Smooth muscle cell of the pulmonary artery (primary cell): ENCODE measurements around the gene RAD21L1. TPM values are rescaled to one million over a fixed set of nuclear protein-coding genes. Genes with fewer than 3 reads are reported as not detected.

Experiments used
- total RNA-seq: library from RNA; depleted of rRNA; stranded (reverse); fragments of >200 nt; gene quantifications from 2 replicates; pipeline ENCODE4 v1.2.3, GENCODE V29; 2014

RAD21L1 gene
- total RNA-seq = 0.13 and 0.53 TPM in 2 replicates

GRCh38 chr20:1225783-1226654, at the start of gene RAD21L1:
Gene RAD21L1 (plus strand): TSS chr20:1226044. CDS start chr20:1228454, 2,410 bp downstream.

DNA sequence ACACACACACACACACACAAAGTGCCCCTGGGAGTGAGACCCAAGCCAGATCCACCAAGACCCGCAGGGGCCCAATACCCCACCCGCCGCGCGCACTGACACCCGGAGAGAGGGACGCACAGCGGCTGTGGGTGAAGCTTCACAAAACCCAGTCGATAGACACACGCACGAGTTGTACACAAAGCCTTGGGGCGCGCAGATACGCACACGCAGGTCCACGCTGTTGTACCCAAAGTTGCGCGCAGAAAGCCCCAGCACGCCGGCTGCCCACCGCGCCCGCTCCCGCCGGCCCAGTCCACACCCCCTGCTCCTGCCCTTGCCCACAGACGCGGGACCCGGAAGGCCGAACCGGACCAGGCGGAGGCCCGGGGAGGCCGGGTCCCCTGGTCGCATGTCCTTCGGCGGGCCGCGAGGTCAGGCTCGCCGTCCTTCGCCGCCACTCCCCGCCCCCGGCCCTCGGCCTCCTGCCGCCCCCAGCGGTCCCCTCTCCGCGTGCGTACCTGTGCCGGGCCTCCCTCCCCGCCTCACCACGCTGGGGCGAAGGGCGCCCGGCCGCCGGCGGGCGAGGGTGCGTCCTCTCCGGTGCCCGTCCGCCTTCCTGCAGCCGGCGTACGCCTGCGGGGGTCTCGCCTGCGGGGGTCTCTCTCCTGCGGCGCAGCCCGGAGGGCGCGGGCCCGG, 41.1 kb upstream of the RAD21L1 start, which contains the start of gene TMEM74B:
Gene TMEM74B, minus strand, starts transcription at position 344 of the 678 bp plus-strand sequence. CDS start 1,180 bp downstream, outside the sequence.

DNA sequence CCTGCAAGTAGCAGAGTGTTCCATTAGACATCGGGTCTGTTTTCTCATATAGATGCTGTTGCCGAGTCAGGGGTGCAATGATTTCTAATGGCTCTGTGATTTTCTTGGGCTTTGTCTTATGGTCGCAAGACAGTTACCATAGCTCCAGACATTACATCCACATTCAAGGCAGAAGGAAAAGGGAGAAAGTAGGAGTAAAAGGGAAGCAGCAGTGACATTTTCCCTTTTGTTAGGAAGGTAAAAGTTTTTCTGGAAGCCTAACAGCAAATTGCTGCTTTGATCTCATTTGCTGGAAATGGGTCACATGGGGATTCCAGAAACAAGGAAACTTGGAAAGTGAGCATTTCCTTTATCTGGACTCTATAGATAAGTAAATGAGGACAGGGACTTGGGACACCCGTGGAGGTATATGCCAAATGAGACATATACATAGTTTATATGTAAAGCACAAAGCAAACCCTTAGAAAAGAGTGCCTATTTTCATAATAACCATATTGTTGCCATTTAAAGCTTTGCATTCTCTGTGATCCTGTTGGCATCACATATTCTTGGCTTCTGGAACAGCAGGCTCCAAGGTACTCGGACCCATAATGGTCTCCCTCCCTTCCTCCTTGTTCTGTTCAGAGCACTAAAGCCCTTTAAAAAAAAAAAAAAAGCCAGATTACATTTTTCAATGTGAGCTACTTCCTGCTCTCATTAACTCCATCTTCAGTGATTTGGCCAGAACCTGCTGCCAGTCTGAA, 22.9 kb upstream of the RAD21L1 start, which contains the start of gene C20orf202:
Gene C20orf202, plus strand, starts transcription at position 693 of the 743 bp plus-strand sequence. CDS start 132 bp downstream, outside the sequence.

DNA sequence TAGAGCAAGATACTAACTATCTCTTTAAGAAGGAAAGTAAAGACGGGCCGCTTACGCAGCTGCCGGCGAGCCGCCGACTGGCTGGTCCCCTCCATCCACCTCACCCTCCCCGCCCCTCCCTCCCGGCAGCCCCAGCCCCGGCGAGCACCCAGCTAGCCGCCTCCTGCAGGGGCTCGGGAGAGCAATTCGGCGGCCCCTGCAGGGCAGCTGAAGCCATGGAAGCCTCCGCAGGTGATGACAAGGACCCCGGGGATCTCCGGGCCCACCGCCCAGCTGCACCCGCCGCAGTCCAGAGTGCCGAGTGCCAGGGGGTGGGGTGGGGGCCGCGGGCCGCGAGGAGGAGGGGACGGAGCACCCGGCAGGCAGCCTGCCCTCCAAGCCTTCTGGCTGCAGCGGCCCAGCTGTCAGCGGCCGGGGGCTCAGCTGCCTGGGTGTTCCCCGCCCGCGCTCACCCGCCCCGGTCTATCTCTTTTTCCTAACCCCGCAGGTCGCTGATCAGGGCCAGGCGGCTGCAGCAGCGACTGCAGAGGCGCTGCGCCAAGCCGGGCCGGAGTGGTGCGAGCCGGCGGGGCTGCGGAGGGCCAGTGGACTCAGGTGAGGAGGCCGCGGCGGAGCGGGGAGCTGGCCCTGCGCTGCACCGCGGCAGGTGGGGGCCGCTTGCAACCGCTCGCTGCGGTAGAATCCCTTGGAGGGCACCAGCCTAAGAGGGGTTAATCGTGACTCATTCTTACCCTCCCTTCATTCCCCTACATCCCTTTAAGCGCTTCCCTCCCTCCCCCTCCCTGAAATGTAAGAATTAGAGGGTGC, 40.5 kb downstream of the RAD21L1 start, which contains the start of gene SNPH:
Gene SNPH, plus strand, starts transcription at position 128 of the 807 bp plus-strand sequence. CDS start 29,946 bp downstream, outside the sequence.

Other genes with a start within 250 kb of the RAD21L1 start
- gene RSPO4, start 223.7 kb upstream of the RAD21L1 start, total RNA-seq = 0.46 TPM in 1 of 2 replicates, not detected in the other
- gene PSMF1, start 107.4 kb upstream of the RAD21L1 start, total RNA-seq = 35.6 and 37.7 TPM in 2 replicates
- 0.10 and 0.13 TPM in 2 replicates for gene TMEM74B, start 41.1 kb upstream of the RAD21L1 start, total RNA-seq
- 0.07 TPM in 1 of 2 replicates, not detected in the other for gene C20orf202, start 22.6 kb upstream of the RAD21L1 start, total RNA-seq
- gene SNPH, start 40.2 kb downstream of the RAD21L1 start, total RNA-seq = 12.0 and 21.3 TPM in 2 replicates
- 1.8 and 2.1 TPM in 2 replicates for gene SDCBP2, start 103.1 kb downstream of the RAD21L1 start, total RNA-seq
- 165 and 244 TPM in 2 replicates for gene FKBP1A, start 167.0 kb downstream of the RAD21L1 start, total RNA-seq
- 24.7 and 32.6 TPM in 2 replicates for gene NSFL1C, start 240.8 kb downstream of the RAD21L1 start, total RNA-seq